SK-N-SH treated with all-trans-retinoic acid at 6 μM for 48 hours (cell line): ENCODE measurements around the gene MAPK12.

Experiments used
- ATAC-seq: fragments of 200-7000 bp; cut with Tn5 transposase; 3 replicates; pipeline ENCODE4 v1.9.1; 2020; ENCODE audit warnings: mild to moderate bottlenecking, moderate library complexity
- ARNTL ChIP-seq: fragments of 450-650 bp; formaldehyde crosslinking; IDR thresholded peaks from 2 replicates; pipeline ENCODE4 v1.5.0; 2020; ENCODE audit warnings: low read depth, mild to moderate bottlenecking, moderate library complexity, borderline replicate concordance
- BACH2 ChIP-seq: fragments of 250-450 bp; sonication (Bioruptor Pico); IDR thresholded peaks from 2 replicates; pipeline ENCODE4 v1.9.0; 2021; ENCODE audit warnings: mild to moderate bottlenecking, borderline replicate concordance
- CSDC2 ChIP-seq: fragments of 250-450 bp; sonication (Bioruptor Pico); IDR thresholded peaks from 2 replicates; pipeline ENCODE4 v1.5.0; 2020; ENCODE audit warnings: mild to moderate bottlenecking, moderate library complexity
- ESRRG ChIP-seq: fragments of 250-450 bp; sonication (Bioruptor Pico); IDR thresholded peaks from 2 replicates; pipeline ENCODE4 v1.6.1; 2021; ENCODE audit warnings: mild to moderate bottlenecking
- GLIS3 ChIP-seq: fragments of 250-450 bp; sonication (Bioruptor Pico); IDR thresholded peaks from 2 replicates; pipeline ENCODE4 v1.5.0; 2020; ENCODE audit warnings: mild to moderate bottlenecking, moderate library complexity
- ISL1 ChIP-seq: fragments of 250-450 bp; sonication (Bioruptor Pico); IDR thresholded peaks from 2 replicates; pipeline ENCODE4 v2.1.2; 2022; ENCODE audit warnings: mild to moderate bottlenecking, moderate library complexity
- PPARA ChIP-seq: fragments of 250-450 bp; sonication (Bioruptor Pico); IDR thresholded peaks from 2 replicates; pipeline ENCODE4 v1.5.0; 2020; ENCODE audit warnings: mild to moderate bottlenecking, borderline replicate concordance
- RARB ChIP-seq: fragments of 250-450 bp; sonication (Bioruptor Pico); IDR thresholded peaks from 2 replicates; pipeline ENCODE4 v1.8.0; 2021; ENCODE audit warnings: mild to moderate bottlenecking, moderate library complexity
- TOX ChIP-seq: fragments of 250-450 bp; sonication (Bioruptor Pico); IDR thresholded peaks from 2 replicates; pipeline ENCODE4 v1.8.0; 2021; ENCODE audit warnings: mild to moderate bottlenecking, moderate library complexity, borderline replicate concordance
- ZC3H10 ChIP-seq: fragments of 250-450 bp; sonication (Bioruptor Pico); IDR thresholded peaks from 2 replicates; pipeline ENCODE4 v1.5.1; 2021; ENCODE audit warnings: mild to moderate bottlenecking, moderate library complexity
- ZFP30 ChIP-seq: fragments of 450-650 bp; formaldehyde crosslinking; IDR thresholded peaks from 2 replicates; pipeline ENCODE4 v1.5.0; 2022; ENCODE audit warnings: mild to moderate bottlenecking, moderate library complexity
- ZNF8 ChIP-seq: fragments of 450-650 bp; formaldehyde crosslinking; IDR thresholded peaks from 2 replicates; pipeline ENCODE4 v1.5.0; 2020; ENCODE audit warnings: mild to moderate bottlenecking, moderate library complexity
- TF ChIP-seq, protein P1 (sequence below): fragments of 250-450 bp; sonication (Bioruptor Pico); IDR thresholded peaks from 2 replicates; pipeline ENCODE4 v1.5.1; 2021; ENCODE audit warnings: mild to moderate bottlenecking, moderate library complexity
- TF ChIP-seq, protein P2 (sequence below): fragments of 250-450 bp; sonication (Bioruptor Pico); IDR thresholded peaks from 2 replicates; pipeline ENCODE4 v1.5.0; 2020; ENCODE audit warnings: mild to moderate bottlenecking, moderate library complexity
- TF ChIP-seq, protein P3 (sequence below): fragments of 250-450 bp; sonication (Bioruptor Pico); IDR thresholded peaks from 2 replicates; pipeline ENCODE4 v1.5.1; 2020; ENCODE audit warnings: low read depth, mild to moderate bottlenecking, moderate library complexity
- TF ChIP-seq, protein P4 (sequence below): fragments of 250-450 bp; sonication (Bioruptor Pico); IDR thresholded peaks from 2 replicates; pipeline ENCODE4 v1.8.0; 2020; ENCODE audit warnings: mild to moderate bottlenecking, moderate library complexity, borderline replicate concordance

Gene MAPK12

DNA sequence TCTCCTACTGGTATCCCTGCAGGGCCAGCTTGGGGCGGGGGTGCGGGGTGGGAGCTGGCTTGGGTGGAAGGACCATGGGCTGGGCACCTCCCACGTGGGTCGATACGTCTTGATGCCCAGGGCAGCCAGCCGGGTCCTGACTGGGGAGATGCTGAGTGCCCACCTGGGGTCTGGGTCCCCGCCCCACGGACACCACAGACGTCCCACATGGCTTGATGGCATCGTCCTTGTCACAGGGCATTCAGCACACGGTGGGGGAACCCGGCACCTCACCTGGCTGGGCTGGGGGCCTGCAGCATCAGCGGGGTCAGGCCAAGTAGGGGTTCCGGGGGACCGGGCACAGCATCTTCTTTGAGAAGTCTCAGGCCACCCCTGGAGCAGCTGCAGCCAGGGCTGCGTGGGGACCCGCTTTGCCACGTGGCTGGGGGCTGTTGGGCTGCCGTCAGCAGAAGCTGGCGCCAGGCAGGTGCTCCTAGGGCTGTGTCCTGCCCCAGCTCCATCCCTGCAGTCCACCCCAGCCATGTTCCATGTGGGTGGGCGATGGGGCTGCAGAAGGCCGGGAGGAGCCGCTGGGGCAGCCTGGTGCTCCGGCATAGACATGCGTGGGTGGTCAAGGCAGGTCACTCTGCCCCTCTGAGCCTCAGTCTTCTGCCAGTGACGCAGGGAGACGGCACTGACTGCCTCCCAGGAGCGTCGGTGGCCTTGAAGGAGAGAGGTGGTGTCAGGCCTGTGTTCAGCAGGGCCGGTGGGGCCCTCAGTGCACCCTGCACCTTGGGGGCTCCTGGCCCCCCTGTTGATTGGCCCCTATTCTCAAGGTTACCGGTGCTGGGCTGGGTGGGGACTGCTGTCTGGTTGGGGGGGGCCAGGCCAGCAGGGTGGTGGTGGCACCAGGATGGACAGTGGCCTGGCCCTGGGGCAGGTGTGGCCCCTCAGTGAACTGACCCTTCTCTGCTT is 52.3 kb downstream of the MAPK12 start:
- peak; percentile 20 for ATAC-seq
- no peak for TF ChIP-seq RARB (CRISPR knock-in tag)
- TF ChIP-seq, protein P1, sequence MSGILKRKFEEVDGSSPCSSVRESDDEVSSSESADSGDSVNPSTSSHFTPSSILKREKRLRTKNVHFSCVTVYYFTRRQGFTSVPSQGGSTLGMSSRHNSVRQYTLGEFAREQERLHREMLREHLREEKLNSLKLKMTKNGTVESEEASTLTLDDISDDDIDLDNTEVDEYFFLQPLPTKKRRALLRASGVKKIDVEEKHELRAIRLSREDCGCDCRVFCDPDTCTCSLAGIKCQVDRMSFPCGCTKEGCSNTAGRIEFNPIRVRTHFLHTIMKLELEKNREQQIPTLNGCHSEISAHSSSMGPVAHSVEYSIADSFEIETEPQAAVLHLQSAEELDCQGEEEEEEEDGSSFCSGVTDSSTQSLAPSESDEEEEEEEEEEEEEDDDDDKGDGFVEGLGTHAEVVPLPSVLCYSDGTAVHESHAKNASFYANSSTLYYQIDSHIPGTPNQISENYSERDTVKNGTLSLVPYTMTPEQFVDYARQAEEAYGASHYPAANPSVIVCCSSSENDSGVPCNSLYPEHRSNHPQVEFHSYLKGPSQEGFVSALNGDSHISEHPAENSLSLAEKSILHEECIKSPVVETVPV = no peak
- no peak for TF ChIP-seq CSDC2
- TF ChIP-seq ZC3H10 (CRISPR knock-in tag) = no peak
- TF ChIP-seq, protein P2, sequence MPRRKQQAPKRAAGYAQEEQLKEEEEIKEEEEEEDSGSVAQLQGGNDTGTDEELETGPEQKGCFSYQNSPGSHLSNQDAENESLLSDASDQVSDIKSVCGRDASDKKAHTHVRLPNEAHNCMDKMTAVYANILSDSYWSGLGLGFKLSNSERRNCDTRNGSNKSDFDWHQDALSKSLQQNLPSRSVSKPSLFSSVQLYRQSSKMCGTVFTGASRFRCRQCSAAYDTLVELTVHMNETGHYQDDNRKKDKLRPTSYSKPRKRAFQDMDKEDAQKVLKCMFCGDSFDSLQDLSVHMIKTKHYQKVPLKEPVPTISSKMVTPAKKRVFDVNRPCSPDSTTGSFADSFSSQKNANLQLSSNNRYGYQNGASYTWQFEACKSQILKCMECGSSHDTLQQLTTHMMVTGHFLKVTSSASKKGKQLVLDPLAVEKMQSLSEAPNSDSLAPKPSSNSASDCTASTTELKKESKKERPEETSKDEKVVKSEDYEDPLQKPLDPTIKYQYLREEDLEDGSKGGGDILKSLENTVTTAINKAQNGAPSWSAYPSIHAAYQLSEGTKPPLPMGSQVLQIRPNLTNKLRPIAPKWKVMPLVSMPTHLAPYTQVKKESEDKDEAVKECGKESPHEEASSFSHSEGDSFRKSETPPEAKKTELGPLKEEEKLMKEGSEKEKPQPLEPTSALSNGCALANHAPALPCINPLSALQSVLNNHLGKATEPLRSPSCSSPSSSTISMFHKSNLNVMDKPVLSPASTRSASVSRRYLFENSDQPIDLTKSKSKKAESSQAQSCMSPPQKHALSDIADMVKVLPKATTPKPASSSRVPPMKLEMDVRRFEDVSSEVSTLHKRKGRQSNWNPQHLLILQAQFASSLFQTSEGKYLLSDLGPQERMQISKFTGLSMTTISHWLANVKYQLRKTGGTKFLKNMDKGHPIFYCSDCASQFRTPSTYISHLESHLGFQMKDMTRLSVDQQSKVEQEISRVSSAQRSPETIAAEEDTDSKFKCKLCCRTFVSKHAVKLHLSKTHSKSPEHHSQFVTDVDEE (CRISPR knock-in tag) = no peak
- TF ChIP-seq GLIS3 (CRISPR knock-in tag) = no peak
- TF ChIP-seq, protein P3, sequence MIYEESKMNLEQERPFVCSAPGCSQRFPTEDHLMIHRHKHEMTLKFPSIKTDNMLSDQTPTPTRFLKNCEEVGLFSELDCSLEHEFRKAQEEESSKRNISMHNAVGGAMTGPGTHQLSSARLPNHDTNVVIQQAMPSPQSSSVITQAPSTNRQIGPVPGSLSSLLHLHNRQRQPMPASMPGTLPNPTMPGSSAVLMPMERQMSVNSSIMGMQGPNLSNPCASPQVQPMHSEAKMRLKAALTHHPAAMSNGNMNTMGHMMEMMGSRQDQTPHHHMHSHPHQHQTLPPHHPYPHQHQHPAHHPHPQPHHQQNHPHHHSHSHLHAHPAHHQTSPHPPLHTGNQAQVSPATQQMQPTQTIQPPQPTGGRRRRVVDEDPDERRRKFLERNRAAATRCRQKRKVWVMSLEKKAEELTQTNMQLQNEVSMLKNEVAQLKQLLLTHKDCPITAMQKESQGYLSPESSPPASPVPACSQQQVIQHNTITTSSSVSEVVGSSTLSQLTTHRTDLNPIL (CRISPR knock-in tag) = no peak
- TF ChIP-seq, all 23 proteins: peak for 0

DNA sequence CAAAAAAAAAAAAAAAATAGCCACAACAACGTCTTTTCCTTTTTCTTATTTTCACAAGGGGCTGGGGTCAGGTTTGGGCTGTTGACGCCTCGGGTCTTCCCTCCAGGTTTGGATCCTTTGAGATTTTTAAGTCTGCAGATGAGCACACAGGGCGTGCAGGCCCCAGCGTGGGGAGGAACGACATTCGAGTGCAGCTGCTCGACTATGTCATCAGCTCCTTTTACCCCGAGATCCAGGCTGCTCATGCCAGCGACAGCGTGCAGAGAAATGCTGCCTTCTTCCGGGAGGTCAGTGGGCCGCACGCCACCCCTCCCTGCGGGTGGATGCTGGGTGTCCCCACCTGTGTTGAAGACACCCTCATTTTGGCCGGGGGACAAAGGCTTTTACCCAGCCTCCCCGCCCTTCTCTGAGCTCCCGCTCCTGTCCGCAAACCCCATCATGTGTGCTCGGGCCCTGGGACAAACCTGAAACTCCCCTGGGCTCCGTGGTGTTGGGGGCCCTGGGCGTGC is 53.0 kb downstream of the MAPK12 start:
- ATAC-seq = no peak
- TF ChIP-seq TOX = no peak
- TF ChIP-seq, protein P1 = no peak
- no peak for TF ChIP-seq ZC3H10 (CRISPR knock-in tag)
- TF ChIP-seq ESRRG = no peak
- no peak for TF ChIP-seq RARB (CRISPR knock-in tag)
- TF ChIP-seq, protein P2 (CRISPR knock-in tag) = no peak
- no peak for TF ChIP-seq CSDC2
- TF ChIP-seq ARNTL (CRISPR knock-in tag) = no peak
- no peak for TF ChIP-seq ZNF8
- TF ChIP-seq PPARA (CRISPR knock-in tag) = no peak
- TF ChIP-seq, all 23 proteins: peak for 0

DNA sequence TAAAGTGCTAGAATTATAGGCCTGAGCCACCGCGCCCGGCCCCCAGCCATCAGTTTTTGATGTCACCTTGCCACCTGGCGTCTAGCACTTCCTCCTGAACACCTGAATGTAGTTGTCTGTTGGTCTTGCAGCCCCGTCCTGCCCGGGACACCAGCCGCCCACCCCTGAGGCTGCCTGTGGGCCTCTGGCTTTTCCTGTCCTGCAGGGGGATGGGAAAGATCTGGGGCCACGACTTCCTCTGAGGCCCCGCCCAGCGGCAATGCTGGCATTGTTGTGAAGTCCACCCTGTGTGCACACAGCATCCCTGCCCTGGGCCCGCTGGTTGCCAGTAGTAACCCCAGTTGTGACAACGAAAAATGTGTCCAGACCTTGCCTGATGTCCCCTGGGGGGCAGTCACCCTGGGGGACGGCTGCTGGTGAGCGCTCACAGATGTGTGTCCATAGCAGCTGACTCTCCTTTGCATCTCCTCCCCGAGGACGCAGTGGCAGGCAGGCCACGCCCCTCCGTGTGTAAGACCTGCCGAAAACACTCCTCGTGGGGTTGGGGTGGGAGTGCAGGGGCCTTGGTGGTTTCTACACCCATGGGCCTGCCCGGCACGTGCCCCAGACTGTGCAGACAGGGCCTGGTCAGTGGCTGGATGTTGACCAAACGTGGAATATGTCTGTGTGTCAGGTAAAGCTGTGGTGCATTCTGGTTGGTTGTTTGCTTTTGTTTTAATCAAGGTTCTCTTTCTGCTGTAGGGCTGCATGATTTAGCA is 53.9 kb downstream of the MAPK12 start:
- no peak for ATAC-seq
- TF ChIP-seq ZFP30 (CRISPR knock-in tag) = no peak
- no peak for TF ChIP-seq CSDC2
- TF ChIP-seq ARNTL (CRISPR knock-in tag) = no peak
- TF ChIP-seq ISL1 (CRISPR knock-in tag) = no peak
- no peak for TF ChIP-seq BACH2 (CRISPR knock-in tag)
- TF ChIP-seq GLIS3 (CRISPR knock-in tag) = no peak
- TF ChIP-seq, protein P4, sequence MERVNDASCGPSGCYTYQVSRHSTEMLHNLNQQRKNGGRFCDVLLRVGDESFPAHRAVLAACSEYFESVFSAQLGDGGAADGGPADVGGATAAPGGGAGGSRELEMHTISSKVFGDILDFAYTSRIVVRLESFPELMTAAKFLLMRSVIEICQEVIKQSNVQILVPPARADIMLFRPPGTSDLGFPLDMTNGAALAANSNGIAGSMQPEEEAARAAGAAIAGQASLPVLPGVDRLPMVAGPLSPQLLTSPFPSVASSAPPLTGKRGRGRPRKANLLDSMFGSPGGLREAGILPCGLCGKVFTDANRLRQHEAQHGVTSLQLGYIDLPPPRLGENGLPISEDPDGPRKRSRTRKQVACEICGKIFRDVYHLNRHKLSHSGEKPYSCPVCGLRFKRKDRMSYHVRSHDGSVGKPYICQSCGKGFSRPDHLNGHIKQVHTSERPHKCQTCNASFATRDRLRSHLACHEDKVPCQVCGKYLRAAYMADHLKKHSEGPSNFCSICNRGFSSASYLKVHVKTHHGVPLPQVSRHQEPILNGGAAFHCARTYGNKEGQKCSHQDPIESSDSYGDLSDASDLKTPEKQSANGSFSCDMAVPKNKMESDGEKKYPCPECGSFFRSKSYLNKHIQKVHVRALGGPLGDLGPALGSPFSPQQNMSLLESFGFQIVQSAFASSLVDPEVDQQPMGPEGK (CRISPR knock-in tag) = no peak
